ENCODE measurements around the gene C12orf54.
"Not testable (repeated sequence)": the region's sequence is repeated elsewhere in the genome, so short reads cannot be mapped to it uniquely, and the experiment has no call there.

The C12orf54 gene

GRCh38 chr12:48482198-48482597 is at the start of gene C12orf54:
TSS of gene C12orf54 (plus strand) at chr12:48482498. CDS start at chr12:48483297, 799 bp downstream.
- no peak for DNase-seq (ENCODE audit: low spot score)

GRCh38 chr12:48434016-48434415 is 48.3 kb upstream of the C12orf54 start:
- DNase-seq (ENCODE audit: low spot score): not testable (repeated sequence)

GRCh38 chr12:48441069-48441468 is 41.2 kb upstream of the C12orf54 start:
- no peak for DNase-seq (ENCODE audit: low spot score)

DNA sequence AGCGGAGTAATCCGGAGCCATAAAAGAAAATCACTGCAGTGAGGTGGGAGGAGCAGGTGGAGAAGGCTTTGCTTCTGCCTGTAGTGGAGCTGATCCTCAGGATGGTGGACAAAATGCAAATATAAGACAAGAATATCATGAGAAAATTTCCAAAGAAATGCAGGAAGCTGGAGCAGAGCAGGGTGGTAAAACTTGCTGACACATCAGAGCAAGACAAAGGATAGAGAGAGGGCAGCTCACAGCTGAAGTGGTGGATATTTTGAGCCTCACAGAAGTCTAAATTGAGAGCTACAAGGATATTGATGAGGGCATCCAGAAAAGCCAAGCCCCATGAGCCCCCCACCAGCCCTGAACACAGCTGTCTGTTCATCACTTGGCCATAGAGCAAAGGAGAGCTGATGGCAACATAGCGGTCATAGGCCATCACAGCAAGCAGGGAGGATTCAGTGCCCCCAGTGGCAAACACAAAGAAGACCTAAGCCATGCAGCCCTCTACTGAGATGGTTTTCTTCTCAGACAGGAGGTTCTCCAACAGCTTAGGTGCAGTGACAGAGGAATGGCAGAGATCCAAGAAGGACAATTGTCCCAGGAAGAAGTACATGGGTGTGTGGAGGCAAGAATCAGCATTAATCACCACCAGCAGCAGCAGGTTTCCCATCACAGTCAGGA is 40.0 kb upstream of the C12orf54 start:
- no peak for DNase-seq (ENCODE audit: low spot score)

DNA sequence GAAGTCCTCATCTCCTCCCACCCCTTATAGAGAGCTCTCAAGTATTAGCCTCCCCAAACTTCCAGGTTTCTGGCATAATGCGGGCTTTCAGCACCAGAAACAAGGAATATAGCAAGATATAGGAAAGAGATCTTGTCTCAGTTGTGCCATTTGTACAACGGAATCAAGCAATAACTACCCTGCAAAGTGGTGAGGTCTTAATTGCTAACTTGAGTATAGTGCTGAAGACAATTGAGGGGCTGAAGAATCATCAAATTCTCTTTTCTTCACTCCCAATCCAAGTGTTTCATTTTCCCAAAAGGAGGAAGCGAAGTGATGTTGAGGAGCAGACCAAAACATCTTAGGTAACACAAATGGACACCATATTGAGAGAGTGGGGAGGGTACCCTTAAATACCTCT is 36.8 kb upstream of the C12orf54 start:
- DNase-seq (ENCODE audit: low spot score): no peak

GRCh38 chr12:48446161-48446776 is 36.0 kb upstream of the C12orf54 start:
- DNase-seq (ENCODE audit: low spot score): no peak

DNA sequence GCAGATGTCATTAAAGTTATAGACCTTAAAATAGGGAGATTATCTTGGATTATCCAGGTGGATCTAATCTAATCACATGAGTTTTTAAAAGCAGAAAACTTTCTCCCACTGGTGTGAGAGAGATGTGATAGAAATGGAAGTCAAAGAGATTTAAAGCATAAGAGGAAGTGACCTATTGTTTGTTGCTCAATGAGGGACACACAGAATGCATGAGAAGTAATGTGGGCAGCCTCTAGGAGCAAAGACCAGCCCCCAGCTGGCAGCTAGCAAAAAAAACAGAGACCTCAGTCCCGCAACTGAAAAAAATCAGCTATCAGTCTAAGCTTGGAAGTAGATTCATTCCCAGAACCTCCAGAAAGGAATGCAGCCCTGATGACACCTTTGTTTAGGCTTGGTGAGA is 34.5 kb upstream of the C12orf54 start:
- DNase-seq (ENCODE audit: low spot score): no peak

GRCh38 chr12:48451372-48451771 is 30.9 kb upstream of the C12orf54 start:
- no peak for DNase-seq (ENCODE audit: low spot score)

- not testable (repeated sequence) for DNase-seq (ENCODE audit: low spot score)
Observed at GRCh38 chr12:48452961-48453360, 29.3 kb upstream of the C12orf54 start.

DNA sequence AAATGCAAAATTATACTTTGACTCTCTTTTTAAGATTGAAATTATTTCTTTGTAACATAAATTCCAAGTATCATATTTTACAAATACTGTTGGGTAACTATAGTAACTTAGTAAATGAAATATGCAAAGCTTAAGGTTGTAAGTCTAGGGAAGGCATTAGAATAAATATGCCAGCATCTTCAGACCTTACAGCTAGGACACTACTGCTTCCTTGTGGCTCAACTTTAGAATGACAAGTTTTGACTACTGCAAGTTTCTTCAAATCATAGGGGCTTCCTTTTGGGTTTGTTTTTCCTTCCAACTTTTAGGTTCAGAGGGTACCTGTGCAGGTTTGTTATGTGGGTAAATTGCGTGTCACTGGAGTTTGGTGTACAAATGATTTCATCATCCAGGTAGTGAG is 27.6 kb upstream of the C12orf54 start:
- DNase-seq (ENCODE audit: low spot score): peak; percentile 3

DNA sequence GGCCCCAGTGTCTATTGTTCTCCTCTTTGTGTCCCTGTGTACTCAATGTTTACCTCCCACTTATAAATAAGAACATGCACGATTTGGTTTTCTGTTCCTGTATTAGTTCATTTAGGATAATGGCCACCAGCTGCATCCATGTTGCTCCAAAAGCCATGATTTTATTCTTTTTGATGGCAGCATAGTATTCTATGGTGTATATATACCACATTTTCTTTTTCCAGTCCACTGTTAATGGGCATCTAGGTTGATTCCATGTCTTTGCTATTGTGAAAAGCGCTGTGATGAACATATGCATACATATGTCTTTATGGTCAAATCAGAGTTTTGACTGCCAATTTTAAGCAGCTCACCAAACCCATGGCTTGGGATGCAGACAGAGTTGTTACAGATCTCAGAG is 27.2 kb upstream of the C12orf54 start:
- DNase-seq (ENCODE audit: low spot score): no peak

DNA sequence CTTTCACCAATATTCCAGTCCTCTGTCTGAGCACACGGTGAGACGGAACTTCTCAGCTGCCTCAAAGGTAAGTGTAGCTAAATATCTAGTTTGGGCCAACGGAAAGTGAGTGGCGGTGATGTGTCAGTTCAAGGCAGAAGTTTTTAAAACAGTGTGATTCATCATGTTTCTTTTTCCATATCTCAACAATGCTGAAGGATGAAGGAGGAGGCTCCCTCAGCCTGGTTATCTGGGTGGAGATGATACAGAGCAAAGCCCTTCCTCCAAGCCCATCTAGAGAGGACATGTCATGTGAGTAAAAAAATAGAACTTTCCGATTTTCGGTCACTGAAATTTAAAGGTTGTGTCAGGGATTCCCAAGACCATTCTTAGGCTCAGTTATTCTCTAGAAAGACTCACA is 23.0 kb upstream of the C12orf54 start:
- DNase-seq (ENCODE audit: low spot score): no peak

GRCh38 chr12:48469027-48469426 is 13.3 kb upstream of the C12orf54 start:
- DNase-seq (ENCODE audit: low spot score): not testable (repeated sequence)

DNA sequence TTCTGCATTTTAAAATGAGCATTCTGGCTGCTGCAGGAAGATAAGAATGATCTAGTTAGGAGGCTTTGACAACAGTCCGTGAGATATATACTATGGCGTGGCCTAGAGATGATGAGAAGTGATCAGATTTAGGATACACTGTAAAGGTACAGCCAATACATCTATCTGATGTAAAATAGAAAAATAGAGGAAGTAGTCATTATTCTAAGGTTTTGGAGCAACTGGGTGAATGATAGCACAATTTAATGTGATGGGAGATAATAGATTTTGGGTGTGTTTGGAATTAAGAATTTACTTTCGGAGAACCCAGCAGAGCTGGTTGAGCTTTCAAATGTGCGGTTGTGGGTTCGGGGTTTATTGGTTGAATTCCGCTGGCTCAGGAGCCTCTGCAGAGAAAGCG is 10.0 kb upstream of the C12orf54 start, which contains the start of gene ANP32D:
TSS of gene ANP32D (plus strand) at position 301 of the 400 bp plus-strand sequence. CDS start 106 bp downstream, outside the sequence.
- no peak for DNase-seq (ENCODE audit: low spot score)

DNA sequence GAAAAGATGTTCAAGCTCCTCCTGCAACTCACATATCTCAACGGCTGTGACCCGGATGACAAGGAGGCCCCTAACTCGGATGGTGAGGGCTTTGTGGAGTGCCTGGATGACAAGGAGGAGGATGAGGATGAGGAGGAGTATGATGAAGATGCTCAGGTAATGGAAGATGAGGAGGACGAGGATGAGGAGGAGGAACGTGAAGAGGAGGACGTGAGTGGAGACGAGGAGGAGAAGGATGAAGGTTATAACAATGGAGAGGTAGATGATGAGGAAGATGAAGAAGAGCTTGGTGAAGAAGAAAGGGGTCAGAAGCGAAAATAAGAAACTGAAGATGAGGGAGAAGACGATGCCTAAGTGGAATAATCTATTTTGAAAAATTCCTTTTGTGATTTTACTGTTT is 9.2 kb upstream of the C12orf54 start:
- DNase-seq (ENCODE audit: low spot score): no peak

- not testable (repeated sequence) for DNase-seq (ENCODE audit: low spot score)
Observed at GRCh38 chr12:48474497-48474896, 7.8 kb upstream of the C12orf54 start.

GRCh38 chr12:48482930-48483329 is 632 bp downstream of the C12orf54 start:
- no peak for DNase-seq (ENCODE audit: low spot score)

DNA sequence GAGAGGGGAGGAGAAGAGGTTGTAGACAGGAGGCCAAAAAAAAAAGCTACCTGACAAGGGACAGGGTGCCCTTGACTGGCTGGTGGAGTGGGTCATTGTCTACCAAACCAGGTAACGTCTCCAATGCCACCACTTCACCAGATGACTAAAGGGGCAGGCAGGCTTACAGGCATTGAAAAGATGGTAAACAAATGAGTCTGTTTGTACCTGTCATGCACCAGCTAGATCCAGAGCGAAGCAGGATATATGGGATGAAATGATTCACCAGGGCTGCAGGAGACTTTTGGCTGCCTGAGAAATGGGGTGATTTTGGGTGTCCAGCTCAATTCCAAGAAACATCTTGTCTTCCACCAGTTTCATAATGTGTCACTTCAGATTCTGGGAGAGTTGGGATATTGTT is 4.0 kb downstream of the C12orf54 start:
- no peak for DNase-seq (ENCODE audit: low spot score)

DNA sequence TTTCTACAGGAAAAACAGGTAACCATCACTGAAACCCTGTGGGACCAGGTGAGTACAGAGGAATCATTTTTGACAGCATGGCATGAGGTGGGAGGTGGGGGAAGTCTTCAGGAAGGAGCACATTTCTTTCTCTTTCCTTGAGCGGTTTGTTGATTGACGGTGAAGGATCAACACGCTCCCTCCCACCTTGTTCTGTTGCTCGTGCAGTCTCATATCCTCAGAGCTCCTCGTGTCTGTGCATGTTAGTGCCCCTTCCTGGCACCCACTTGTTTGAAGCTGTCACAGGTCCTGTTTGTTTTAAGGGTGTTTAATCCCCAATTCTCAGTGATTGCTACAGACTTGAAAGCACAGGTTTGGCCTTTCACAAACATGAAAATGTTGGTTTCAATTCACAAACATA is 4.4 kb downstream of the C12orf54 start:
- DNase-seq (ENCODE audit: low spot score): no peak

DNA sequence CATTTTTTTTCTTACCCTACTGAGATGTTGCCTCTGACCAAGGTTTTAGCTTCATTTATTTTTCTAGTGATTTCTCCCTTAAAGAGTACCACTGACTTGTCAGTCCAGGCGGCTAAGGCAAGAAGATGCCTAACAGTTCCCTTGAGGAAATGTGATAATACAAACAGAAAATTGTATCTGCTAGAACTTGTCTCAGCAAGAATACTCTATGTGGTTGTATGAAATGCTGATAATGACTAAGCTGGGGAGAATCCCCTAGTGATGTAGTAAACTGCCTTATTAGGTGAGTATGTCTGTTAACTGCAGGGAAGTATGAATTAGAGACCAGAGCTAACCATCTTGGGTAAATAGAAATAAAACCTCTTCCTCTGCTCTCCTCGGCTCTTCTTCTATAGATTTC is 6.7 kb downstream of the C12orf54 start:
- no peak for DNase-seq (ENCODE audit: low spot score)

DNA sequence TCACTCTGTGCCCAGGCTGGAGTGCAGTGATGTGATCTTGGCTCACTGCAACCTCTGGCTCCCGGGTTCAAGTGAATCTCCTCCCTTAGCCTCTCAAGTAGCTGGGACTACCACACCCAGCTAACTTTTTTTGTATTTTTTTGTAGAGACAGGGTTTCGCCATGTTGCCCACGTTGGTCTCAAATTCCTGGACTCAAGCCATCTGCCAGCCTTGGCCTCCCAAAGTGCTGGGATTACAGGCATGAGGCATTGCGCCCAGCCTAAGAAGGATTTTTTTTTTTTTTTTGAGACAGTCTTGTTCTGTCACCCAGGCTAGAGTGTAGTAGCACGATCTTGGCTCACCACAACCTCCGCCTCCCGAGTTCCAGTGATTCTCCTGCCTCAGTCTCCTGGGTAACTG is 7.2 kb downstream of the C12orf54 start:
- not testable (repeated sequence) for DNase-seq (ENCODE audit: low spot score)

DNA sequence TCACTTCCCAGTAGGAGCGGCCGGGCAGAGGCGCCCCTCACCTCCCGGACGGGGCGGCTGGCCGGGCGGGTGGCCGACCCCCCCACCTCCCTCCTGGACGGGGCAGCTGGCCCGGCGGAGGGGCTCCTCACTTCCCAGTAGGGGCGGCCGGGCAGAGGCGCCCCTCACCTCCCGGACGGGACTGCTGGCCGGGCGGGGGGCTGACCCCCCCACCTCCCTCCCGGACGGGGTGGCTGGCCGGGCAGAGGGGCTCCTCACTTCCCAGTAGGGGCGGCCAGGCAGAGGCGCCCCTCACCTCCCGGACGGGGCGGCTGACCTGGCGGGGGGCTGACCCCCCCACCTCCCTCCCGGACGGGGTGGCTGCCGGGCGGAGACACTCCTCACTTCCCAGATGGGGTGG is 18.0 kb downstream of the C12orf54 start:
- DNase-seq (ENCODE audit: low spot score): not testable (repeated sequence)

DNA sequence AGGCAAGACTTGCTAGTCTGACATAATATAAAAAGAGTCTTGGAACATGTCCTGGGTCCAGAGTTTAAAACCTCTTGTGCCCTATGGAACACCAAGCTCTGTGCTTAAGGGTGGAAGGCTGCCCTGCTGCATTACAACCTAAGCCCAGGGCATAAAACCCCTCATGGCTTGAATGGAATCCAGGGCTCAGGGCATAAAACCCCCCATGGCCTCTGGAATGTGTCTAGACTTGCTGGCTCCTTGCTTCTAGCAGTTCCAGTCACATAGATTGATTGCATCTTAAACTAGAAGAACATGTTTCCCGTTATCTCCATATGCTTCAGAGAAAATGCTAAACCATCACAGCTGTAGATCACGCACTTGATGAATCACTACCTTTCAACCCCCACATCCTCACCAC is 24.5 kb downstream of the C12orf54 start:
- DNase-seq (ENCODE audit: low spot score): not testable (repeated sequence)

GRCh38 chr12:48508987-48509386 is 26.7 kb downstream of the C12orf54 start:
- DNase-seq (ENCODE audit: low spot score): no peak
